Tibial nerve (tissue), 4 donors: ENCODE measurements around the gene BDKRB2. TPM values are rescaled to one million over a fixed set of nuclear protein-coding genes. Genes with fewer than 3 reads are reported as not detected.

Source experiments
- DNase-seq, 2 donors: peaks; one replicate each; pipeline ENCODE4 v3.0.0-alpha.2; 2019; ENCODE audit warnings: low spot score in 2 of 2
- H3K27ac ChIP-seq, 4 donors: fragments of 200-600 bp; sonication (generic) in 3 of 4; one replicate each; pipeline ENCODE4 v1.5.1; 2017 to 2019; ENCODE audit warnings: mild to moderate bottlenecking in 1 of 4
- H3K27me3 ChIP-seq, 2 donors: fragments of 200-600 bp; sonication (generic) in 1 of 2; one replicate each; pipeline versions ENCODE4 v1.5.1 to v1.6.0; 2017 to 2019
- H3K36me3 ChIP-seq, 3 donors: fragments of 200-600 bp; sonication (generic); one replicate each; pipeline ENCODE4 v1.5.1; 2018 to 2019
- H3K4me1 ChIP-seq, 4 donors: fragments of 200-600 bp; sonication (generic) in 3 of 4; one replicate each; pipeline ENCODE4 v1.5.1; 2017 to 2019
- H3K4me3 ChIP-seq, 4 donors: fragments of 200-600 bp; sonication (generic) in 3 of 4; one replicate each; pipeline ENCODE4 v1.5.1; 2017 to 2019; ENCODE audit warnings: mild to moderate bottlenecking in 1 of 4, moderate library complexity in 1 of 4
- H3K9me3 ChIP-seq, 4 donors: fragments of 200-600 bp; sonication (generic) in 3 of 4; one replicate each; pipeline ENCODE4 v1.5.1; 2017 to 2019
- CTCF ChIP-seq, 5 experiments: fragments of 200-600 bp in 3 of 5; fragments of 450-650 bp in 2 of 5; sonication (generic) in 3 of 5; IDR thresholded peaks; one replicate each; pipeline ENCODE4 v1.5.1; 2016 to 2019; ENCODE audit warnings: antibody characterized with exemption in 5 of 5, mild to moderate bottlenecking in 3 of 5, moderate library complexity in 2 of 5
- EP300 ChIP-seq, 2 donors: sonication (generic); formaldehyde crosslinking; IDR thresholded peaks; one replicate each; pipeline ENCODE4 v1.6.1; 2017; ENCODE audit warnings: antibody characterized with exemption in 2 of 2, mild to moderate bottlenecking in 1 of 2
- POLR2A ChIP-seq, 2 donors: fragments of 450-650 bp; IDR thresholded peaks; one replicate each; pipeline ENCODE4 v1.6.1; 2017; ENCODE audit warnings: antibody characterized with exemption in 2 of 2, mild to moderate bottlenecking in 2 of 2, moderate library complexity in 2 of 2
- WGBS, 2 donors: methylation state at CpG; one replicate each; pipeline ENCODE4 v1.1.5; 2018; 5-methylcytosine and 5-hydroxymethylcytosine counted together
- total RNA-seq, 4 donors: library from RNA; depleted of rRNA; stranded (reverse); fragments of >200 nt; gene quantifications; one replicate each; pipeline ENCODE4 v1.1.0, GENCODE V29; 2016

Gene BDKRB2
- total RNA-seq, 4 donors from 2014 or later, result 10.5 to 26.8 (median 18.4) TPM

- no peaks in the 10 kb centered on the region for H3K27me3 ChIP-seq
- WGBS, 2 donors, result 65 to 78% methylated on average over 4 to 7 of the region's 7 CpGs
- no peak for DNase-seq
- peaks cover 0 to 16% (median 0%) of the 10 kb centered on the region in 3 donors for H3K36me3 ChIP-seq
- TF ChIP-seq EP300 (IDR thresholded peaks at IDR 0.05) (no peak), POLR2A (IDR thresholded peaks at IDR 0.05) (no peak), CTCF (IDR thresholded peaks at IDR 0.05) (no peak)
- peaks cover 0 to 24% (median 0%) of the 10 kb centered on the region in 4 donors for H3K9me3 ChIP-seq
- H3K27ac ChIP-seq, result no peak overlapping the region
- H3K4me3 ChIP-seq, result no peak overlapping the region
- peaks cover 0 to 40% (median 0%) of the 10 kb centered on the region in 4 donors for H3K4me1 ChIP-seq
These were observed 11.0 kb downstream of the BDKRB2 start for GRCh38 chr14:96215452-96216244.

GRCh38 chr14:96216627-96217026 lies 12.0 kb downstream of the BDKRB2 start:
- TF ChIP-seq EP300 (IDR thresholded peaks at IDR 0.05) (no peak), POLR2A (IDR thresholded peaks at IDR 0.05) (no peak), CTCF (IDR thresholded peaks at IDR 0.05) (no peak)
- H3K27me3 ChIP-seq, result no peaks in the 10 kb centered on the region
- H3K27ac ChIP-seq, result no peak overlapping the region
- peaks cover 0 to 9% (median 0%) of the 10 kb centered on the region in 3 donors for H3K36me3 ChIP-seq
- H3K4me1 ChIP-seq, result peaks cover 0 to 50% (median 0%) of the 10 kb centered on the region in 4 donors
- no peak overlapping the region for H3K4me3 ChIP-seq
- 81 to 89% methylated on average over 1 of the region's 1 CpG for WGBS, 2 donors
- no peak for DNase-seq
- peaks cover 0 to 16% (median 0%) of the 10 kb centered on the region in 4 donors for H3K9me3 ChIP-seq

GRCh38 chr14:96217376-96217913 lies 12.8 kb downstream of the BDKRB2 start:
- DNase-seq, result no peak
- H3K9me3 ChIP-seq, result peaks cover 0 to 8% (median 0%) of the 10 kb centered on the region in 4 donors
- no peaks in the 10 kb centered on the region for H3K27me3 ChIP-seq
- no peak overlapping the region for H3K4me3 ChIP-seq
- no peak for TF ChIP-seq EP300 (IDR thresholded peaks at IDR 0.05)
- TF ChIP-seq POLR2A (IDR thresholded peaks at IDR 0.05), result no peak
- TF ChIP-seq CTCF (IDR thresholded peaks at IDR 0.05), result no peak
- 64% methylated on average over 8 of the region's 8 CpGs for WGBS, 2 donors
- no peak overlapping the region for H3K27ac ChIP-seq
- peaks cover 0 to 51% (median 0%) of the 10 kb centered on the region in 4 donors for H3K4me1 ChIP-seq
- peaks cover 0 to under 1% (median 0%) of the 10 kb centered on the region in 3 donors for H3K36me3 ChIP-seq

- no peak for TF ChIP-seq CTCF (IDR thresholded peaks at IDR 0.05)
- TF ChIP-seq EP300 (IDR thresholded peaks at IDR 0.05), result no peak
- no peak for TF ChIP-seq POLR2A (IDR thresholded peaks at IDR 0.05)
- Histone ChIP-seq H3K27ac (peak overlapping the region in 2 of 4 donors; percentile 17 to 24), H3K4me3 (no peak overlapping the region)
These were observed 16.5 kb downstream of the BDKRB2 start for GRCh38 chr14:96221109-96221650.

DNA sequence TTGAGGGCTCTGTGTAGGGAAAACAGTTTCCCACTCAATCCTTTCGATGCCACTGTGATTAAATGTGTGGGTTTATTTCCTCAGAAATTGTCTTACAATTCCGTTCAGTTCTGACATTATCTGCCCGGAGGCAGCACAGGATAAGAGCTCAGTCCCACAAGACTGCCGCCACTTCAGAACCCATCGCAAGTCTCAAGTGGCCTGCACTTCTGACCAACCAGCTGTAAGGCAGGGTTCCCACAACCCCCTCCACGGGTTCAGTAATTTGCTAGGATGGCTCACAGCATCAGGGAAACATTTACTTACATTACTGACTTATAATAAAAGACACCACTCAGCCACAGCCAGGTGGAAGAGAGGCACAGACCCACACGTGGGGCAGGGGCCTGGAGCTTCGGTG lies 17.2 kb downstream of the BDKRB2 start:
- Histone ChIP-seq H3K9me3 (no peaks in the 10 kb centered on the region), H3K4me1 (peaks cover 0 to 51% (median 5%) of the 10 kb centered on the region in 4 donors), H3K36me3 (no peaks in the 10 kb centered on the region), H3K4me3 (no peak overlapping the region), H3K27ac (peak overlapping the region in 2 of 4 donors; percentile 17 to 24), H3K27me3 (no peaks in the 10 kb centered on the region)
- WGBS, 2 donors, result 58 to 74% methylated on average over 8 of the region's 8 CpGs
- no peak for DNase-seq
- TF ChIP-seq POLR2A (IDR thresholded peaks at IDR 0.05) (no peak), CTCF (IDR thresholded peaks at IDR 0.05) (no peak), EP300 (IDR thresholded peaks at IDR 0.05) (no peak)

More at GRCh38 chr14:96221109-96221650, 16.5 kb downstream of the BDKRB2 start:
- 73 to 81% methylated on average over 7 of the region's 7 CpGs for WGBS, 2 donors
- no peak for DNase-seq
- Histone ChIP-seq H3K9me3 (no peaks in the 10 kb centered on the region), H3K27me3 (no peaks in the 10 kb centered on the region), H3K4me1 (peaks cover 0 to 46% (median 4%) of the 10 kb centered on the region in 4 donors), H3K36me3 (no peaks in the 10 kb centered on the region)
